Mucosa of descending colon (tissue), 3 donors: ENCODE measurements around the gene CDK8. TPM values are rescaled to one million over a fixed set of nuclear protein-coding genes. Genes with fewer than 3 reads are reported as not detected.

Source experiments
- ATAC-seq: fragments of 200-7000 bp; cut with Tn5 transposase; one replicate; pipeline ENCODE4 v1.9.1; 2020; ENCODE audit warnings: mild to moderate bottlenecking, moderate library complexity
- DNase-seq, 3 donors: peaks; one replicate each; pipeline ENCODE4 v3.0.0-alpha.2; 2020
- H3K36me3 ChIP-seq: fragments of 200-600 bp; one replicate; pipeline ENCODE4 v1.8.0; 2021; ENCODE audit warnings: low read depth, mild to moderate bottlenecking
- H3K4me1 ChIP-seq: fragments of 200-600 bp; one replicate; pipeline ENCODE4 v1.8.0; 2021; ENCODE audit warnings: low read depth, mild to moderate bottlenecking
- H3K4me3 ChIP-seq: fragments of 200-600 bp; one replicate; pipeline ENCODE4 v1.8.0; 2021; ENCODE audit warnings: mild to moderate bottlenecking
- H3K9me3 ChIP-seq: fragments of 200-600 bp; one replicate; pipeline ENCODE4 v1.8.0; 2021; ENCODE audit warnings: mild to moderate bottlenecking
- CTCF ChIP-seq: fragments of 200-600 bp; IDR thresholded peaks from one replicate; pipeline ENCODE4 v1.8.0; 2022; ENCODE audit warnings: antibody characterized with exemption, mild to moderate bottlenecking
- intact Hi-C, 2 donors: fragments of 100-400 bp; cut with DNase I in 1 of 2; cut with micrococcal nuclease in 1 of 2; formaldehyde crosslinking; loops; one replicate each; pipeline versions ENCODE4 v1.11.0 to v1.11.1; 2022; cut with DNase I, micrococcal nuclease
- total RNA-seq, 3 donors: library from RNA; stranded (reverse); fragmentation: NEBNext Ultra II Directional in 2 of 3; extraction: Animal tissue kit (Norgen Biotek cat#: 25700) in 2 of 3; gene quantifications; one replicate each; pipeline versions ENCODE4 v1.2.1 to v1.2.4, GENCODE V29; 2021 to 2023
- donor health status: DM: no; HTN: no; CAD: no; lungs with moderate emphysema.
- donor health status: DM: no; HTN: no; CAD: no.
- donor health status: DM: no; HTN: yes; CAD: no.

Gene CDK8
- total RNA-seq, 3 donors from 2014 or later = 20.4 to 45.1 (median 20.4) TPM

- no peaks in the 10 kb centered on the region for H3K36me3 ChIP-seq
- intact Hi-C loops = no loop called here
- DNase-seq (no peak), ATAC-seq (peak; percentile 42)
- no peaks in the 10 kb centered on the region for H3K9me3 ChIP-seq
- no peak for TF ChIP-seq CTCF
- no peak overlapping the region for H3K4me3 ChIP-seq
- no peaks in the 10 kb centered on the region for H3K4me1 ChIP-seq
Measured at GRCh38 chr13:26401578-26402021, 147.7 kb downstream of the CDK8 start.

DNA sequence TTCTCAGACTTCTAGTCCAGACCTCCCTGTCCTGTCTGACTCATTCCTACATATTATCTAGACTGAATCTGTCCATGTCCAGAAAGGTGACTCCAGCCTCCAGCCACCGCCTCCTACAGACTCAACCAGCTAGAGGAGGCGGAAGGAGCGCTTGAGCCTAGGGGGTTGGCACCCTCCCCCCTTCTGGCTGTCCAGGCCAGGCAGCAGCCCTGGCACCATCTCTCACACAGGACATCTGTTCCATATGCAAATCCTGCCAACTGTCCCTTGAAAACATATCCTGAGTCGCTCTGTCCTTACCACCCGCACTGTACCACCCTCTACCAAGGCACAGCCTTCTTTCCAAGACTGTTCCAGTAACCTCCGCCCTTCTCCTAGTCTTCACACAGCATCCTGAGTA lies 152.9 kb downstream of the CDK8 start:
- intact Hi-C loops = no loop called here
- no peak for ATAC-seq
- Histone ChIP-seq H3K4me1 (no peaks in the 10 kb centered on the region), H3K9me3 (no peaks in the 10 kb centered on the region), H3K36me3 (no peaks in the 10 kb centered on the region), H3K4me3 (no peak overlapping the region)
- no peak for DNase-seq
- TF ChIP-seq CTCF = no peak

- intact Hi-C loops = no loop called here
- no peak for DNase-seq
- Histone ChIP-seq H3K4me3 (no peak overlapping the region), H3K36me3 (no peaks in the 10 kb centered on the region), H3K4me1 (no peaks in the 10 kb centered on the region), H3K9me3 (no peaks in the 10 kb centered on the region)
- no peak for TF ChIP-seq CTCF
- no peak for ATAC-seq
Measured at GRCh38 chr13:26411206-26411605, 157.3 kb downstream of the CDK8 start.

DNA sequence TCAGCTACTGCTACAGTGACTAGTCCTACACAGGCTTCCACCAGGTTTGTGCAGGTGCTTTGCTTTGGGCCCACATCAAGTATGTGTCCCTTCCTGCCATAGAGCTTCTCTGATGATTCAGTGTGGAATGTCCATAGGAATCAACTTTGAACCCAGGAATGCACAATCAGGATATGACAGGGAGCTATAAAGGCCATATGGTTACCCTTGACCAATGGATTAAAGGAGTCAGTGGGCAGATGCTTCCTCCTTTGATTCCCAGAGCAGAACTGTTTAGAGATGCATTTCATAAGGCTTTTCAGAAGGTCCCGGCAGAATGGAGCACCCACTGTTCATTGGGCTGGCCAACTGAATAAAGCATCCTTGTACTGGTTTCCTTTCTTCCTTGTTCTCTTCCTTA lies 158.3 kb downstream of the CDK8 start:
- intact Hi-C loops = no loop called here
- ATAC-seq (peak; percentile 88), DNase-seq (no peak)
- no peaks in the 10 kb centered on the region for H3K4me1 ChIP-seq
- no peak overlapping the region for H3K4me3 ChIP-seq
- H3K36me3 ChIP-seq = no peaks in the 10 kb centered on the region
- TF ChIP-seq CTCF = no peak
- no peaks in the 10 kb centered on the region for H3K9me3 ChIP-seq

GRCh38 chr13:26412936-26413716 lies 159.2 kb downstream of the CDK8 start:
- H3K9me3 ChIP-seq = no peaks in the 10 kb centered on the region
- TF ChIP-seq CTCF = no peak
- no peaks in the 10 kb centered on the region for H3K4me1 ChIP-seq
- ATAC-seq (no peak), DNase-seq (no peak)
- intact Hi-C loops = no loop called here
- no peak overlapping the region for H3K4me3 ChIP-seq
- H3K36me3 ChIP-seq = no peaks in the 10 kb centered on the region
